Measurements from ENCODE around the gene TBC1D1.

GRCh38 chr4:37990731-37991245 is 99.9 kb downstream of the TBC1D1 start:
- TF ChIP-seq CTCF (IDR thresholded peaks at IDR 0.05; ENCODE audit: insufficient read depth, low read depth, low read length) (no peak), EZH2 (IDR thresholded peaks at IDR 0.05; ENCODE audit: insufficient read depth, low read length) (no peak)

All from astrocyte (in vitro differentiated cells and primary cell).